PC-9 (cell line): ENCODE measurements around the gene MEX3A. TPM values are rescaled to one million over a fixed set of nuclear protein-coding genes. Genes with fewer than 3 reads are reported as not detected.

Experiments used
- BruUV-seq: library from RNA; stranded (reverse); fragments of 400-500 nt; replicated peaks from 2 replicates; lab custom pipeline; 2021; lab: Mats Ljungman, UMichigan
- CTCF ChIA-PET: fragments of 300-600 bp; sonication (Branson Sonifier 250); formaldehyde crosslinking; loops from one replicate; lab custom pipeline; 2022; ENCODE audit warnings: antibody characterized with exemption; lab: Charles Lee
- POLR2A ChIA-PET: fragments of 300-600 bp; sonication (Branson Sonifier 250); formaldehyde crosslinking; loops from one replicate; lab custom pipeline; 2022; ENCODE audit warnings: antibody characterized with exemption; ENCODE audit not compliant: unreplicated experiment; lab: Charles Lee
- DNase-seq, 2 experiments: peaks; one replicate each; pipeline versions ENCODE4 v3.0.0 to v3.0.0-alpha.2; 2015 to 2022; ENCODE audit warnings: mixed read lengths in 1 of 2
- H2AFZ ChIP-seq: fragments of 200-600 bp; sonication (generic); 2 replicates; pipeline ENCODE4 v1.8.1; 2017; ENCODE audit warnings: antibody characterized with exemption
- H3F3A ChIP-seq: fragments of 200-600 bp; sonication (generic); 2 replicates; pipeline ENCODE4 v1.8.1; 2017; ENCODE audit warnings: antibody characterized with exemption, mild to moderate bottlenecking, low read depth; ENCODE audit not compliant: insufficient read depth
- H3K27ac ChIP-seq: fragments of 200-600 bp; sonication (generic); 2 replicates; pipeline ENCODE4 v1.6.1; 2016; ENCODE audit warnings: mixed run types
- H3K27me3 ChIP-seq: fragments of 200-600 bp; sonication (generic); 2 replicates; pipeline ENCODE4 v1.6.1; 2016; ENCODE audit warnings: low read depth, mixed run types; ENCODE audit not compliant: insufficient read depth
- H3K36me3 ChIP-seq: fragments of 200-600 bp; sonication (generic); 2 replicates; pipeline ENCODE4 v1.6.1; 2016; ENCODE audit warnings: low read depth, mixed run types
- H3K4me1 ChIP-seq: fragments of 200-600 bp; sonication (generic); replicated peaks from 2 replicates; pipeline ENCODE4 v1.6.1; 2016; ENCODE audit warnings: mixed run types; ENCODE audit not compliant: insufficient read depth
- H3K4me2 ChIP-seq: fragments of 200-600 bp; sonication (generic); 2 replicates; pipeline ENCODE4 v1.6.1; 2017; ENCODE audit warnings: mixed run types
- H3K4me3 ChIP-seq: fragments of 200-600 bp; sonication (generic); 2 replicates; pipeline ENCODE4 v1.6.1; 2016; ENCODE audit warnings: mixed run types
- H3K79me2 ChIP-seq: fragments of 200-600 bp; sonication (generic); 2 replicates; pipeline ENCODE4 v1.6.1; 2017; ENCODE audit warnings: low read depth, mixed run types
- H3K9me2 ChIP-seq: fragments of 200-600 bp; sonication (generic); 2 replicates; pipeline ENCODE4 v1.8.1; 2017; ENCODE audit warnings: mild to moderate bottlenecking; ENCODE audit not compliant: insufficient read depth
- H3K9me3 ChIP-seq: fragments of 200-600 bp; sonication (generic); 2 replicates; pipeline ENCODE4 v1.8.1; 2016; ENCODE audit warnings: low read depth; ENCODE audit not compliant: insufficient read depth
- H4K20me1 ChIP-seq: fragments of 200-600 bp; sonication (generic); 2 replicates; pipeline ENCODE4 v1.8.1; 2017; ENCODE audit not compliant: insufficient read depth
- CTCF ChIP-seq: fragments of 200-600 bp; sonication (generic); conservative IDR thresholded peaks from 2 replicates; pipeline ENCODE4 v1.6.1; 2017; ENCODE audit warnings: mixed run types, antibody characterized with exemption, mild to moderate bottlenecking, moderate library complexity
- EZH2 ChIP-seq: fragments of 200-600 bp; sonication (generic); IDR thresholded peaks from 2 replicates; pipeline ENCODE4 v1.8.0; 2017; ENCODE audit warnings: antibody characterized with exemption, low read depth
- intact Hi-C: fragments of 100-400 bp; cut with micrococcal nuclease; formaldehyde crosslinking; loops from one replicate; pipeline ENCODE4 v1.10.0; 2022; ENCODE audit not compliant: unreplicated experiment
- total RNA-seq: library from RNA; stranded (reverse); gene quantifications from 2 replicates; pipeline ENCODE4 v1.2.3, GENCODE V29; 2021

The MEX3A gene
- total RNA-seq, 1 experiment from 2014 or later: 7.2 TPM

DNA sequence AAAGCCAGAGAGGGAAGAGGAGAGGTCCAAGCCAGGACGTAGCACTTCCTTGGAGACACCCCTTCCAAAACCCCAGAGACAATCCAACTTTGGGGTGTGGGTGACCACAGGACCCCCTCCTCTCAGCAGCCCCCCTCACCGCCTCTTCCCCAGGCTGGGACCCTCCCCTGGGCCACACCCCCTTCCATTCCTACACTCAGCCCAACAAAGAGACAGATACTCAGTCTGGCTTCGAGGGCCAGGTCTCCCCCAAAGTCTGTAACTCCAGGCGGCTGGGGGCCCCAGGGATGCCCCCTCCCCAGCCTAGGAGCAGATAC lies 1.4 kb downstream of the MEX3A start:
- ChIA-PET CTCF (interaction anchor here (0.6 kb wide), 1 partner anchor 13 kb away, joined by 11 read pairs; no protein-coding TSS in a partner anchor), POLR2A (no interaction called here)
- peak overlapping the region; percentile 55 for H3K4me2 ChIP-seq

GRCh38 chr1:156080241-156080862 lies 1.9 kb downstream of the MEX3A start:
- no TSS peak for BruUV-seq
- Histone ChIP-seq H4K20me1 (no peaks in the 10 kb centered on the region), H3K9me2 (no peaks in the 10 kb centered on the region), H3K4me1 (peaks cover 5% of the 10 kb centered on the region; the same call in 1 of the 2 replicates), H3K4me3 (no peak overlapping the region), H2AFZ (no peak overlapping the region), H3K79me2 (no peaks in the 10 kb centered on the region), H3K4me2 (peak overlapping the region; percentile 55), H3F3A (peaks cover 22% of the 10 kb centered on the region; the same call in 1 of the 2 replicates), H3K27me3 (no peaks in the 10 kb centered on the region), H3K9me3 (no peaks in the 10 kb centered on the region), H3K36me3 (no peaks in the 10 kb centered on the region), H3K27ac (no peak overlapping the region)
- ChIA-PET CTCF (no interaction called here), POLR2A (no interaction called here)
- intact Hi-C loops: no loop called here
- TF ChIP-seq EZH2 (no peak), CTCF (no peak)
- no peak for DNase-seq

More for the DNA sequence above, 1.4 kb downstream of the MEX3A start:
- intact Hi-C loops: no loop called here
- H3K79me2 ChIP-seq: no peaks in the 10 kb centered on the region
- H3K9me3 ChIP-seq: no peaks in the 10 kb centered on the region
- no peak for DNase-seq
- TF ChIP-seq EZH2 (no peak), CTCF (no peak)
- H3K36me3 ChIP-seq: no peaks in the 10 kb centered on the region
- peaks cover 5% of the 10 kb centered on the region; the same call in 1 of the 2 replicates for H3K4me1 ChIP-seq
- no peaks in the 10 kb centered on the region for H3K9me2 ChIP-seq
- no peaks in the 10 kb centered on the region for H4K20me1 ChIP-seq
- H3K4me3 ChIP-seq: no peak overlapping the region
- H3K27me3 ChIP-seq: no peaks in the 10 kb centered on the region
- no TSS peak for BruUV-seq
- H3K27ac ChIP-seq: no peak overlapping the region
- no peak overlapping the region for H2AFZ ChIP-seq
- H3F3A ChIP-seq: peaks cover 26% of the 10 kb centered on the region; the same call in 1 of the 2 replicates

GRCh38 chr1:156079762-156080161 lies 2.5 kb downstream of the MEX3A start:
- Histone ChIP-seq H3K4me3 (no peak overlapping the region), H3K4me2 (no peak overlapping the region), H3K27me3 (no peaks in the 10 kb centered on the region), H3K4me1 (peaks cover 5% of the 10 kb centered on the region; the same call in 1 of the 2 replicates), H2AFZ (no peak overlapping the region), H3K27ac (no peak overlapping the region), H3K9me2 (no peaks in the 10 kb centered on the region), H3F3A (peaks cover 20% of the 10 kb centered on the region; the same call in 1 of the 2 replicates), H3K79me2 (no peaks in the 10 kb centered on the region), H3K36me3 (no peaks in the 10 kb centered on the region), H4K20me1 (no peaks in the 10 kb centered on the region), H3K9me3 (no peaks in the 10 kb centered on the region)
- TF ChIP-seq EZH2 (no peak), CTCF (no peak)
- ChIA-PET CTCF (no interaction called here), POLR2A (no interaction called here)
- intact Hi-C loops: no loop called here
- DNase-seq: no peak
- BruUV-seq: TSS peak; percentile 21
